HepG2 (cell line): ENCODE results near the gene CCNJL. TPM values are rescaled to one million over a fixed set of nuclear protein-coding genes. Genes with fewer than 3 reads are reported as not detected.

ENCODE experiments used
- ATAC-seq: fragments of 200-7000 bp; cut with Tn5 transposase; 3 replicates; pipeline ENCODE4 v1.9.1; 2020; ENCODE audit warnings: mild to moderate bottlenecking, moderate library complexity
- BruUV-seq: library from RNA; stranded (reverse); fragments of 400-500 nt; replicated peaks from 2 replicates; lab custom pipeline; 2021; lab: Mats Ljungman, UMichigan
- CTCF ChIA-PET: fragments of 300-600 bp; formaldehyde crosslinking; extraction: SDS; loops from one replicate; lab custom pipeline; 2021; ENCODE audit warnings: low total read pairs, inconsistent platforms, low intra/inter-chr PET ratio; lab: Yijun Ruan, JAX
- POLR2A ChIA-PET: fragments of 350-600 bp; sonication (Branson Sonifier 250); formaldehyde crosslinking; loops from one replicate; lab custom pipeline; 2020; ENCODE audit warnings: antibody characterized with exemption, inconsistent platforms; lab: Yijun Ruan, JAX
- DNase-seq: peaks from one replicate; pipeline ENCODE4 v3.0.0-alpha.2; 2015; ENCODE audit warnings: low spot score
- FAIRE-seq: peaks from 3 replicates; lab custom pipeline; 2011; peaks lifted over from hg19 to GRCh38; lab: Jason Lieb, UNC
- H2AFZ ChIP-seq: one replicate; pipeline ENCODE4 v1.6.1; 2011; ENCODE audit warnings: low read length, inconsistent platforms
- H3K27ac ChIP-seq: fragments of 300-600 bp; 3 replicates; pipeline ENCODE4 v1.8.0; 2011; ENCODE audit warnings: mixed run types, mild to moderate bottlenecking, mixed read lengths, low read length, inconsistent platforms; ENCODE audit not compliant: insufficient read depth; ENCODE audit errors: extremely low read length
- H3K27me3 ChIP-seq, 2 experiments: fragments of 200-600 bp in 1 of 2; 2 replicates in 1 of 2; 3 replicates in 1 of 2; pipeline versions ENCODE4 v1.6.0 to v1.8.0; 2011; ENCODE audit warnings: low read length in 2 of 2, mild to moderate bottlenecking in 2 of 2, moderate library complexity in 2 of 2, inconsistent platforms in 1 of 2; ENCODE audit not compliant: insufficient read depth in 2 of 2, control insufficient read depth in 1 of 2
- H3K36me3 ChIP-seq, 2 experiments: fragments of 200-600 bp in 1 of 2; replicated peaks in 1 of 2; 2 replicates in 1 of 2; 3 replicates in 1 of 2; pipeline versions ENCODE4 v1.5.1 to v1.8.0; 2011; ENCODE audit warnings: low read length in 2 of 2, inconsistent platforms in 1 of 2; ENCODE audit not compliant: insufficient read depth in 2 of 2, control insufficient read depth in 1 of 2
- H3K4me1 ChIP-seq: 2 replicates; pipeline ENCODE4 v1.5.1; 2012; ENCODE audit warnings: low read length, inconsistent platforms; ENCODE audit not compliant: insufficient read depth
- H3K4me2 ChIP-seq: 2 replicates; pipeline ENCODE4 v1.6.0; 2011; ENCODE audit warnings: low read depth, low read length, inconsistent platforms
- H3K4me3 ChIP-seq, 3 experiments: fragments of 200-600 bp in 1 of 3; sonication (generic), shearing (Covaris generic) in 1 of 3; replicated peaks in 1 of 3; 2 replicates each; pipeline ENCODE4 v1.5.1; 2011 to 2016; ENCODE audit warnings: low read length in 3 of 3, inconsistent platforms in 2 of 3, low read depth in 2 of 3, mild to moderate bottlenecking in 2 of 3, control low read depth in 1 of 3, mixed read lengths in 1 of 3; ENCODE audit not compliant: insufficient read depth in 1 of 3
- H3K79me2 ChIP-seq: one replicate; pipeline ENCODE4 v1.6.1; 2011; ENCODE audit warnings: low read length, inconsistent platforms; ENCODE audit not compliant: insufficient read depth
- H3K9ac ChIP-seq: 2 replicates; pipeline ENCODE4 v1.6.0; 2011; ENCODE audit warnings: mild to moderate bottlenecking, low read depth, low read length, inconsistent platforms; ENCODE audit not compliant: insufficient read depth
- H3K9me3 ChIP-seq: 2 replicates; pipeline ENCODE4 v1.5.1; 2012; ENCODE audit warnings: mild to moderate bottlenecking, low read length
- H4K20me1 ChIP-seq: 2 replicates; pipeline ENCODE4 v1.6.0; 2011; ENCODE audit warnings: inconsistent platforms, mild to moderate bottlenecking, low read length, moderate library complexity; ENCODE audit not compliant: insufficient read depth
- BORCS8-MEF2B ChIP-seq: sonication (generic); formaldehyde crosslinking; IDR thresholded peaks from 2 replicates; pipeline ENCODE4 v1.8.0; 2022; ENCODE audit warnings: mild to moderate bottlenecking, missing genetic modification reagents
- ETV6 ChIP-seq: sonication (generic); formaldehyde crosslinking; conservative IDR thresholded peaks from 2 replicates; pipeline ENCODE4 v1.4.0; 2020; ENCODE audit warnings: missing genetic modification reagents
- FOXK1 ChIP-seq: sonication (generic); formaldehyde crosslinking; IDR thresholded peaks from 2 replicates; pipeline ENCODE4 v1.4.0; 2020; ENCODE audit warnings: low read depth, missing genetic modification reagents, borderline replicate concordance
- GATAD2A ChIP-seq: IDR thresholded peaks from 2 replicates; pipeline ENCODE4 v1.6.1; 2016
- HMG20A ChIP-seq: IDR thresholded peaks from 2 replicates; pipeline ENCODE4 v1.6.1; 2016; ENCODE audit warnings: borderline replicate concordance
- HNF4G ChIP-seq, 2 experiments: sonication (generic) in 1 of 2; formaldehyde crosslinking in 1 of 2; IDR thresholded peaks; 2 replicates each; pipeline versions ENCODE4 v1.4.0 to v1.6.1; 2011 to 2020; ENCODE audit warnings: borderline replicate concordance in 2 of 2, low read depth in 2 of 2, mild to moderate bottlenecking in 2 of 2, low read length in 1 of 2, missing genetic modification reagents in 1 of 2, moderate library complexity in 1 of 2
- HNRNPH1 ChIP-seq: fragments of 200-400 bp; formaldehyde crosslinking; optimal IDR thresholded peaks from 2 replicates; pipeline ENCODE3; 2017; ENCODE audit warnings: mild to moderate bottlenecking, low read depth, low read length
- KAT2B ChIP-seq: fragments of 150-350 bp; IDR thresholded peaks from 2 replicates; pipeline ENCODE4 v1.6.1; 2014; ENCODE audit warnings: low read depth, low read length, borderline replicate concordance
- KLF11 ChIP-seq: IDR thresholded peaks from 2 replicates; pipeline ENCODE4 v1.6.1; 2016; ENCODE audit warnings: missing compliant biosample characterization
- MAX ChIP-seq: IDR thresholded peaks from 2 replicates; pipeline ENCODE4 v1.6.1; 2012; ENCODE audit warnings: inconsistent platforms
- MBNL3 ChIP-seq: fragments of 250-450 bp; sonication (Bioruptor Pico); conservative IDR thresholded peaks from 2 replicates; pipeline ENCODE4 v1.8.0; 2022; ENCODE audit warnings: mild to moderate bottlenecking, inconsistent platforms
- MEIS1 ChIP-seq: sonication (generic); formaldehyde crosslinking; IDR thresholded peaks from 2 replicates; pipeline ENCODE4 v1.9.0; 2021; ENCODE audit warnings: mild to moderate bottlenecking, missing genetic modification reagents, moderate library complexity, borderline replicate concordance
- RARA ChIP-seq: IDR thresholded peaks from 2 replicates; pipeline ENCODE4 v1.6.1; 2016; ENCODE audit warnings: missing genetic modification reagents, missing compliant biosample characterization
- SOX5 ChIP-seq: IDR thresholded peaks from 2 replicates; pipeline ENCODE4 v1.6.1; 2016; ENCODE audit warnings: borderline replicate concordance
- SP140L ChIP-seq: sonication (generic); formaldehyde crosslinking; IDR thresholded peaks from 2 replicates; pipeline ENCODE4 v1.4.0; 2020; ENCODE audit warnings: missing genetic modification reagents, borderline replicate concordance
- SRSF9 ChIP-seq: fragments of 200-400 bp; formaldehyde crosslinking; IDR thresholded peaks from 2 replicates; pipeline ENCODE4 v1.6.1; 2018; ENCODE audit warnings: borderline replicate concordance, mild to moderate bottlenecking, low read depth, low read length; ENCODE audit not compliant: insufficient read depth, poor library complexity, severe bottlenecking
- TBP ChIP-seq: sonication (generic); formaldehyde crosslinking; IDR thresholded peaks from 2 replicates; pipeline ENCODE4 v1.5.0; 2020; ENCODE audit warnings: missing genetic modification reagents
- TEAD3 ChIP-seq: optimal IDR thresholded peaks from 2 replicates; pipeline ENCODE3; 2016; ENCODE audit warnings: borderline replicate concordance
- WIZ ChIP-seq: sonication (generic); formaldehyde crosslinking; IDR thresholded peaks from 2 replicates; pipeline ENCODE4 v1.5.1; 2020; ENCODE audit warnings: mild to moderate bottlenecking, missing genetic modification reagents
- YEATS2 ChIP-seq: sonication (generic); formaldehyde crosslinking; IDR thresholded peaks from 2 replicates; pipeline ENCODE4 v1.4.0; 2020; ENCODE audit warnings: missing genetic modification reagents, borderline replicate concordance
- ZFP82 ChIP-seq: sonication (generic); formaldehyde crosslinking; IDR thresholded peaks from 2 replicates; pipeline ENCODE4 v1.5.1; 2020; ENCODE audit warnings: mild to moderate bottlenecking, missing genetic modification reagents, borderline replicate concordance
- ZNF225 ChIP-seq: sonication (generic); formaldehyde crosslinking; IDR thresholded peaks from 2 replicates; pipeline ENCODE4 v1.4.0; 2020; ENCODE audit warnings: mild to moderate bottlenecking, missing genetic modification reagents
- ZNF563 ChIP-seq: sonication (generic); formaldehyde crosslinking; IDR thresholded peaks from 2 replicates; pipeline ENCODE4 v1.8.0; 2022; ENCODE audit warnings: mild to moderate bottlenecking, moderate library complexity, missing genetic modification reagents
- ZNF564 ChIP-seq: sonication (generic); formaldehyde crosslinking; IDR thresholded peaks from 2 replicates; pipeline ENCODE4 v1.8.1; 2023; ENCODE audit warnings: mild to moderate bottlenecking, missing genetic modification reagents
- WGBS: methylation state at CpG from one replicate; pipeline ENCODE4 v1.1.6; 2017; ENCODE audit warnings: low lambda C conversion rate; 5-methylcytosine and 5-hydroxymethylcytosine counted together
- in situ Hi-C: cut with HindIII; loops from 2 replicates; pipeline ENCODE4 v1.10.0; 2017; ENCODE audit warnings: low pct_unique_long_range_greater_than_20kb; ENCODE audit not compliant: extremely low pct_ligation_motif_present
- intact Hi-C: fragments of 100-400 bp; cut with micrococcal nuclease; formaldehyde crosslinking; loops from one replicate; pipeline ENCODE4 v1.10.0; 2022; ENCODE audit not compliant: unreplicated experiment
- polyA plus RNA-seq, 8 experiments: library from polyadenylated mRNA; depleted of rRNA in 3 of 8; stranded (reverse) in 7 of 8; unstranded in 1 of 8; fragments of >200 nt; fragmentation: Illumina TruSeq in 4 of 8; extraction: Trizol in 4 of 8; gene quantifications; 2 replicates each; pipeline versions ENCODE4 v1.2.1 to v1.2.3, GENCODE V29; 2011 to 2016; ENCODE audit warnings: low read depth in 4 of 8, missing spikeins in 1 of 8, mixed read lengths in 1 of 8; ENCODE audit not compliant: insufficient read depth in 1 of 8
- total RNA-seq, 5 experiments: library from RNA; depleted of rRNA; stranded (reverse); fragments of >200 nt; fragmentation: Illumina TruSeq; extraction: Trizol; gene quantifications; 2 replicates each; pipeline ENCODE4 v1.2.3, GENCODE V29; 2016; ENCODE audit warnings: low read depth in 1 of 5
- TF ChIP-seq, protein P1 (sequence below): sonication (generic); formaldehyde crosslinking; IDR thresholded peaks from 2 replicates; pipeline ENCODE4 v1.5.0; 2020; ENCODE audit warnings: missing genetic modification reagents, mild to moderate bottlenecking, borderline replicate concordance
- TF ChIP-seq, protein P2 (sequence below): sonication (generic); formaldehyde crosslinking; IDR thresholded peaks from 2 replicates; pipeline ENCODE4 v1.4.0; 2020; ENCODE audit warnings: missing genetic modification reagents

The CCNJL gene
- total and polyA plus RNA-seq, 2 of the 13 experiments (the other 11 are each of a cell fraction or from before 2014, with no cell fraction given): 1.6 to 4.4 TPM

GRCh38 chr5:160317434-160317833 lies 5.1 kb upstream of the CCNJL start:
- Histone ChIP-seq H3K4me2 (peak overlapping the region; percentile 20; the same call in 1 of the 2 replicates), H3K9me3 (no peaks in the 10 kb centered on the region), H3K27ac (no peak overlapping the region), H3K27me3 (0 out of 5 replicates have a peak, but pooled peaks cover 0 to 3% of the 10 kb centered on the region in 2 experiments), H3K4me3 (no peak overlapping the region), H4K20me1 (no peaks in the 10 kb centered on the region), H3K79me2 (no peaks in the 10 kb centered on the region), H3K4me1 (peaks cover 41% of the 10 kb centered on the region), H3K36me3 (no peaks in the 10 kb centered on the region), H2AFZ (no peak overlapping the region), H3K9ac (no peak overlapping the region)
- ChIA-PET CTCF (no interaction called here), POLR2A (no interaction called here)
- intact Hi-C loops (loop anchor here (2.0 to 5.0 kb wide), 2 partner anchors 27 to 55 kb away; no protein-coding TSS in a partner anchor), in situ Hi-C loops (no loop called here)
- FAIRE-seq: no peak
- peak; percentile 46 for ATAC-seq
- BruUV-seq: no TSS peak
- peak; percentile 55 for DNase-seq
- 8% methylated on average over 5 of the region's 5 CpGs for WGBS
- TF ChIP-seq, protein P1, sequence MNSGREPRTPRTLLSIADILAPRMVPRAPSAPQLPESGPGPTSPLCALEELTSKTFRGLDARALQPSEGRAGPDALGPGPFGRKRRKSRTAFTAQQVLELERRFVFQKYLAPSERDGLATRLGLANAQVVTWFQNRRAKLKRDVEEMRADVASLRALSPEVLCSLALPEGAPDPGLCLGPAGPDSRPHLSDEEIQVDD (CRISPR knock-in tag): no peak
- TF ChIP-seq KAT2B (no peak), HNRNPH1 (no peak), HMG20A (CRISPR knock-in tag) (no peak), TBP (CRISPR knock-in tag) (no peak), MBNL3 (CRISPR knock-in tag) (no peak), YEATS2 (CRISPR knock-in tag) (no peak), SRSF9 (no peak), MEIS1 (no peak), SP140L (CRISPR knock-in tag) (no peak), ZNF564 (CRISPR knock-in tag) (no peak), KLF11 (CRISPR knock-in tag) (no peak), ZNF225 (CRISPR knock-in tag) (no peak), FOXK1 (no peak), RARA (CRISPR knock-in tag) (peak; percentile 64), GATAD2A (peak; percentile 62), SOX5 (peak; percentile 32; the same call in 1 of the 2 replicates), ETV6 (CRISPR knock-in tag) (no peak), TEAD3 (no peak), ZFP82 (no peak), MAX (0 out of 2 replicates have a peak, but pooled peaks have one; percentile 36), WIZ (no peak), BORCS8-MEF2B (CRISPR knock-in tag) (no peak), ZNF563 (CRISPR knock-in tag) (no peak), HNF4G (IDR thresholded peaks at IDR 0.05; ENCODE audit: borderline replicate concordance, low read depth, low read length) (no peak), HNF4G (CRISPR knock-in tag; IDR thresholded peaks at IDR 0.05; ENCODE audit: borderline replicate concordance, low read depth) (no peak)
- TF ChIP-seq, protein P2, sequence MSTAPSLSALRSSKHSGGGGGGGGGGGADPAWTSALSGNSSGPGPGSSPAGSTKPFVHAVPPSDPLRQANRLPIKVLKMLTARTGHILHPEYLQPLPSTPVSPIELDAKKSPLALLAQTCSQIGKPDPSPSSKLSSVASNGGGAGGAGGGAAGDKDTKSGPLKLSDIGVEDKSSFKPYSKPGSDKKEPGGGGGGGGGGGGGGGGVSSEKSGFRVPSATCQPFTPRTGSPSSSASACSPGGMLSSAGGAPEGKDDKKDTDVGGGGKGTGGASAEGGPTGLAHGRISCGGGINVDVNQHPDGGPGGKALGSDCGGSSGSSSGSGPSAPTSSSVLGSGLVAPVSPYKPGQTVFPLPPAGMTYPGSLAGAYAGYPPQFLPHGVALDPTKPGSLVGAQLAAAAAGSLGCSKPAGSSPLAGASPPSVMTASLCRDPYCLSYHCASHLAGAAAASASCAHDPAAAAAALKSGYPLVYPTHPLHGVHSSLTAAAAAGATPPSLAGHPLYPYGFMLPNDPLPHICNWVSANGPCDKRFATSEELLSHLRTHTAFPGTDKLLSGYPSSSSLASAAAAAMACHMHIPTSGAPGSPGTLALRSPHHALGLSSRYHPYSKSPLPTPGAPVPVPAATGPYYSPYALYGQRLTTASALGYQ (CRISPR knock-in tag): no peak
